GM19351 (cell line): ENCODE results near the gene TTLL5.
"Not testable (repeated sequence)": the region's sequence is repeated elsewhere in the genome, so short reads cannot be mapped to it uniquely, and the experiment has no call there.

Source experiments
- ATAC-seq: cut with Tn5 transposase; IDR thresholded peaks from one replicate; pipeline ENCODE4 v1.9.1; 2021; ENCODE audit warnings: mild to moderate bottlenecking, moderate library complexity; ENCODE audit not compliant: unreplicated experiment

The TTLL5 gene

GRCh38 chr14:75826599-75826998, 165.6 kb downstream of the TTLL5 start:
- ATAC-seq, result no peak

- no peak for ATAC-seq
These were observed 166.3 kb downstream of the TTLL5 start for GRCh38 chr14:75827331-75827730.

- ATAC-seq, result no peak
These were observed 168.3 kb downstream of the TTLL5 start for GRCh38 chr14:75829316-75829715.

GRCh38 chr14:75831455-75831854, 170.4 kb downstream of the TTLL5 start:
- no peak for ATAC-seq

GRCh38 chr14:75831952-75832351, 170.9 kb downstream of the TTLL5 start:
- ATAC-seq, result no peak

- ATAC-seq, result no peak
These were observed 171.7 kb downstream of the TTLL5 start for GRCh38 chr14:75832621-75833297.

GRCh38 chr14:75833326-75834020, 172.4 kb downstream of the TTLL5 start:
- ATAC-seq, result no peak

GRCh38 chr14:75835156-75835725, 174.2 kb downstream of the TTLL5 start:
- ATAC-seq, result no peak

GRCh38 chr14:75835737-75836136, 174.7 kb downstream of the TTLL5 start:
- no peak for ATAC-seq

- ATAC-seq, result no peak
These were observed 176.2 kb downstream of the TTLL5 start for GRCh38 chr14:75837151-75837787.

- no peak for ATAC-seq
These were observed 179.9 kb downstream of the TTLL5 start for GRCh38 chr14:75840911-75841310.

- no peak for ATAC-seq
These were observed 181.5 kb downstream of the TTLL5 start for GRCh38 chr14:75842551-75842950.

GRCh38 chr14:75844486-75844885, 183.4 kb downstream of the TTLL5 start:
- no peak for ATAC-seq

- ATAC-seq, result no peak
These were observed 184.2 kb downstream of the TTLL5 start for GRCh38 chr14:75845136-75845804.

GRCh38 chr14:75846694-75847093, 185.6 kb downstream of the TTLL5 start:
- not testable (repeated sequence) for ATAC-seq

GRCh38 chr14:75847584-75847983, 186.5 kb downstream of the TTLL5 start:
- ATAC-seq, result no peak

- ATAC-seq, result no peak
These were observed 187.3 kb downstream of the TTLL5 start for GRCh38 chr14:75848167-75848913.

GRCh38 chr14:75849300-75849895, 188.4 kb downstream of the TTLL5 start:
- no peak for ATAC-seq

- ATAC-seq, result no peak
These were observed 190.5 kb downstream of the TTLL5 start for GRCh38 chr14:75851574-75851866.

- no peak for ATAC-seq
These were observed 193.2 kb downstream of the TTLL5 start for GRCh38 chr14:75854111-75854799.
